Measurements from ENCODE around the gene PPP1R16B. TPM values are rescaled to one million over a fixed set of nuclear protein-coding genes. Genes with fewer than 3 reads are reported as not detected.

The PPP1R16B gene
- 72.4 TPM for total RNA-seq

DNA sequence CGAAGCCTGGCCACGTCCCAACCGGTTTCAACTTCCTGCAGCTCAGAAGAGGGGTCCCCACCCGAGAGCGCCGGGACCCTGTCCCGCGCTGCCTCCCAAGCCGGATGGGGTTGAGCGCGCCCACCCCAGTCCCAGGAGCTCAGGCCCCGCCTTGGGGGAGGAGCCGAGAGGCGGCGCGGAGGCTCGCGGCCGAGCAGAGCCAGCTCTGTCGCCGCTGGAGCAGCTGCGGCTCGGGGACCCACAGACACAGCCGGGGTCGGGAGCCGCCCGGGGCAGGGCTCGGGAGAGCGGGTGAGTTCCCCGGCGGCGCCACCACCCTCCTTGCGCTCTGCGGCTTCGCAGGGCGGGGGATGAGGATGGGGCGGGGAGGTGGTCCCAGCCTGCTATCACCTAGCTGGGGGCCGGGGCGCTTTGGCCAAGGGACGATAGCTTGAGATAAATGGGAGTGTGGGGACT, at the start of gene PPP1R16B:
TSS of gene PPP1R16B (plus strand) at position 196 of the 456 bp plus-strand sequence. CDS start 30,229 bp downstream, outside the sequence.
- H3K27me3 ChIP-seq (ENCODE audit: insufficient read depth, low read length), result peaks cover 3% of the 10 kb centered on the region
- H3K4me3 ChIP-seq (ENCODE audit: low read length), result peak within 1 kb of the TSS; percentile 75
- H3K4me1 ChIP-seq (ENCODE audit: insufficient read depth, low read length), result peaks cover 57% of the 10 kb centered on the region
- H3K9me3 ChIP-seq (ENCODE audit: low read depth, low read length), result no peaks in the 10 kb centered on the region

DNA sequence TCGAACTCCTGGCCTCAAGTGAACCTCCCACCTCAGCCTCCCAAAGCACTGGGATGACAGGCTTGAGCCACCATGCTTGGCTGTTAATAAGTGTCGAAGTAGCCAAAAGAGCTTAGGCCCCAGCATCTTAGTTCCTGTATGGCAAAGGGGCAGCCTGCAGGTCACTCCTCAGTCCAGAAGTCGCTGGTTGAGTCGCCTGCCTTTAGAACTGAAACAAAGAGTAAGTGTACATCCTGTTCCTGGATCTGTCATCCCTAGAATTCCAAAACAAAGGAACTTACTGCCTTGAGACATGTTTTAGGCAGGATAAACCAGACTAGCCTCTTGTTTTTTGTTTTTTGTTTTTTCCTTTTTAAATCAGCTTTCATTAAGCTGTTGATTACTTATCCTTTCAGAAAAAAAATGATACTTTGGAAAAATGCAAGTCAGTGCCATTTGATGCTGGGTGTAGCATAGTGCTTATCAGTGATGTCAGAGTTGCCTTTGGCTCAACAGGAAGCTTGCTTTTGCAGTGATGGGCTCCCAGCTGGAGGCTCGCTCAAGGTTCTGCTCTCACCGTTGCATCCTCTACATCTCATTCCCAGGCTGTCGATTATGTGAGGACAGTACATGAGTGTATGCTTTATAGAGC, 48.2 kb upstream of the PPP1R16B start:
- H3K9me3 ChIP-seq (ENCODE audit: low read depth, low read length), result no peaks in the 10 kb centered on the region

DNA sequence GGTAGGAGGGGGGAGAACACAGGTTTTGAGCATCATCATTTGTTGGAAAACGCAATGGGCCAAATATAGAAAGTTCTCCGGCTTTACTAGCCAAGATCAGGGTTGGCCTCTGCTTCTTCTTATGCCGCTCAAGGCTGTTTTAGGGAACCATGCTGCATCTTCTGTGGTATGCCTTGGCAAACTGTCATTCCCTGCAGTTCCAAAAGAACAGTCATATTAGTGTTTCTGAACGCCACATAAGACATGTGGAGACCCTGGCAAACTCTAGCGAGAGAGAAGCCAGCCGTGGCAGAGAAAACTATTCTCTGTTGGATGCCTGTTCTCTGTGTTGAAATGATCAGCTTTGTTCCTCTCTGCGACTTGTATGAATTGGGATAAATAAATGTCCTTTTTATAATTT, 46.4 kb upstream of the PPP1R16B start:
- no peak overlapping the region for H3K4me3 ChIP-seq (ENCODE audit: low read length)
- no peaks in the 10 kb centered on the region for H3K27me3 ChIP-seq (ENCODE audit: insufficient read depth, low read length)
- H3K4me1 ChIP-seq (ENCODE audit: insufficient read depth, low read length), result peaks cover 6% of the 10 kb centered on the region
- no peaks in the 10 kb centered on the region for H3K9me3 ChIP-seq (ENCODE audit: low read depth, low read length)

More for the DNA sequence above, 48.2 kb upstream of the PPP1R16B start:
- peaks cover 6% of the 10 kb centered on the region for H3K4me1 ChIP-seq (ENCODE audit: insufficient read depth, low read length)
- H3K27me3 ChIP-seq (ENCODE audit: insufficient read depth, low read length), result no peaks in the 10 kb centered on the region
- no peak overlapping the region for H3K4me3 ChIP-seq (ENCODE audit: low read length)

DNA sequence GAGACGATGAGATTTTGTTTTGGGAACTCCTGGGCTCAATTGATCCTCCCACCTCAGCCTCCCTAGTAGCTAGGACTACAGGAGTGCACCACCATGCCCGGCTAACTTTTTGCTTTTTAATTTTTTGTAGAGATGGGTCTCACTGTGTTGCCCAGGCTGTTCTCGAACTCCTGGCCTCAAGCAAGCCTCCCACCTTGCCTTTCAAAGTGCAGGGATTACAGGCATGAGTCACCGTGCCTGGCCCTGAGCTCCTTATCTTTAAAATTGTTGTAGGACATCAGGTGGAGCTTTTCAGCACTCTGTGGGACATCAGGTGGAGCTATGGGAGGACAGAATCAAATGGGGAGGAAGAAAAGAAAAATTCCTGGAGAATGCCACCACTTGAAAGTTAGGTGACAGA, 44.5 kb upstream of the PPP1R16B start:
- Histone ChIP-seq H3K27me3 (ENCODE audit: insufficient read depth, low read length) (no peaks in the 10 kb centered on the region), H3K4me1 (ENCODE audit: insufficient read depth, low read length) (peaks cover 6% of the 10 kb centered on the region), H3K9me3 (ENCODE audit: low read depth, low read length) (no peaks in the 10 kb centered on the region), H3K4me3 (ENCODE audit: low read length) (no peak overlapping the region)

DNA sequence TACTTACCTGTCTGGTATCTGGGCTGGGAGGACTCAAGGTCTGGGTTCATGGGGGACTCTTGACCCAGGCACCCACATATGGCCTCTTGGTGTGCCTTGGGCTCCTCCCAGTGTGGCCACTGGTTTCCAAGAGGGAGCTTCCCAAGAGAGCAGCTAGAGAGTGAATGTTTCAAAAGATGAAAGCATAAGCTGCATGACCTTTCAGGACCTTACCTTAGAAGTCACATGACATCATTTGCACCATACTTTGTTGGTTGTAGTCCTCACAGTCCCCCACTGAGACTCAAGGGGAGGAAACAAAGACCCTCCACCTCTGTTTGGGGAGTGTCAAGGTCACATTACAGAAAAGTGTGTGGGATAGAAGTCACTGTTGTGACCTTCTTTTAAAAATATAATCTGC, 43.3 kb upstream of the PPP1R16B start:
- H3K4me3 ChIP-seq (ENCODE audit: low read length), result no peak overlapping the region
- peaks cover 6% of the 10 kb centered on the region for H3K4me1 ChIP-seq (ENCODE audit: insufficient read depth, low read length)
- H3K27me3 ChIP-seq (ENCODE audit: insufficient read depth, low read length), result no peaks in the 10 kb centered on the region
- H3K9me3 ChIP-seq (ENCODE audit: low read depth, low read length), result no peaks in the 10 kb centered on the region

DNA sequence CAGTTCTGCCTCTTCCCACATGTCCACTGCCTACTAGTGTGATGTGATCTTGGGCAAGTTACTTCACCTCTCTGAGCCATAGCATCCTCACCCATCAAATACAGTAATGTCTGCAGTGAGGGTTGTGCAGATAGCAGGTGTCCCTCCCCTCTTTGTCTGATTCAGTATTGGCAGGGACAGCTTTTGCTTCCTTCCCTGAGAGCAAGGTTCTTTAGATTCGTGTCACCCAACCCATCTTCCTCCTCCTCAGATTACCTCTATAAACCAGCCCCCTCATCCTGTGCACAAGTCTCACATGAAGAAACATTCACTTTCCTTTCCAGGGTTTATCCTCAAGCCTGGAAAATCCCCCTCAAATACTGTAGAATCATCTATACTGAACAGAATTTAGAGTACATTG, 41.9 kb upstream of the PPP1R16B start:
- Histone ChIP-seq H3K4me1 (ENCODE audit: insufficient read depth, low read length) (peaks cover 6% of the 10 kb centered on the region), H3K27me3 (ENCODE audit: insufficient read depth, low read length) (no peaks in the 10 kb centered on the region), H3K4me3 (ENCODE audit: low read length) (no peak overlapping the region), H3K9me3 (ENCODE audit: low read depth, low read length) (no peaks in the 10 kb centered on the region)

DNA sequence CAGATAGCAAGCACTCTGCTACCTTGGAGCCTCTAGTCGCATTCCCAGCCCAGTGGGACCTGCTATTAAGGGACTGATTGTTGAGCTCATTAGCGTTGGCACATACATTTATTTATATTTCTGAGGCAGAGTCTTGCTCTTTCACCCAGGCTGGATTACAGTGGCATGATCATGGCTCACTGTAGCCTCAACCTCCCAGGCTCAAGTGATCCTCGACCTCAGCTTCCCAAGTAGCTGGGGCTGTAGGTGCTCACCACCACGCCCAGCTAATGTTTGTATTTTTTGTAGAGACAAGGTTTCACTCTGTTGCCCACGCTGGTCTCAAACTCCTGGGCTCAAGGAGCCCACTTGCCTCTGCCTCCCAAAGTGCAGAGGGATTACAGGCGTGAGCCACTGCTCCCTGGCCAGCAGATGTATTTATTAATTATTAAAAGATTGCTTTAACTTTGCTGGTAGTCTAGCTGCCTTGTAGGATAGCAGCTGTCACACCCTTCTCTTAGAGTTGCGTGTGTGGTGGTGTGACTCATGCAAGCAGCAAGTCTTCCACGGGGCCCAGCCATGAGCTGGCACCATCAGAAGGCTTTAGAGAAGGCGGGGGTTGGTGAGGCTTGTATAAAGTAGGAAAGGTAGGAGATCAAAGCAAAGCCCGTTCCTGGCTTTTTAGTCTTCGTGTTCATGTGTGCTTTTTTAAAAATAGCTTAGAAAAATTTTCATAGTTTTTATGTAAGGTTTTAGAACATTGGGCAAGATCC, 40.8 kb upstream of the PPP1R16B start:
- H3K4me1 ChIP-seq (ENCODE audit: insufficient read depth, low read length), result peaks cover 6% of the 10 kb centered on the region
- no peaks in the 10 kb centered on the region for H3K27me3 ChIP-seq (ENCODE audit: insufficient read depth, low read length)
- H3K4me3 ChIP-seq (ENCODE audit: low read length), result no peak overlapping the region
- no peaks in the 10 kb centered on the region for H3K9me3 ChIP-seq (ENCODE audit: low read depth, low read length)

DNA sequence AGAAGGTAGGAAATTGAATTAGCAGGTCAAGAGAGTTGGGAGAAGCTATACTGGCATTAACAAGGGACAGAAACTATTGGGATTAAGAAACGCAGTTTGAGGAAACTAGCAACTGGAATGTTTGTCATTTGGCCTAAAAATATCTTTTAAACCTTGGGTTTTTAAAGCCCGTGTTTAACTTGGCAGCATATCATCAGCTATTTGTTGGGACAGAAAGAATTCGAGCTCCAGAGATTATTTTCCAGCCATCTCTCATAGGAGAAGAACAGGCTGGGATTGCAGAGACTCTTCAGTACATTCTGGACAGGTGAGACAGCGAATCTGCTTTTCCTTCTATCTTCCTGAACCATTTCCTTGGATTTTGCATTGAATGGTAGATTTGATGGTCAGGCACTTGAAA, 39.4 kb upstream of the PPP1R16B start:
- no peaks in the 10 kb centered on the region for H3K9me3 ChIP-seq (ENCODE audit: low read depth, low read length)
- H3K27me3 ChIP-seq (ENCODE audit: insufficient read depth, low read length), result no peaks in the 10 kb centered on the region
- H3K4me1 ChIP-seq (ENCODE audit: insufficient read depth, low read length), result peaks cover 6% of the 10 kb centered on the region
- no peak overlapping the region for H3K4me3 ChIP-seq (ENCODE audit: low read length)

DNA sequence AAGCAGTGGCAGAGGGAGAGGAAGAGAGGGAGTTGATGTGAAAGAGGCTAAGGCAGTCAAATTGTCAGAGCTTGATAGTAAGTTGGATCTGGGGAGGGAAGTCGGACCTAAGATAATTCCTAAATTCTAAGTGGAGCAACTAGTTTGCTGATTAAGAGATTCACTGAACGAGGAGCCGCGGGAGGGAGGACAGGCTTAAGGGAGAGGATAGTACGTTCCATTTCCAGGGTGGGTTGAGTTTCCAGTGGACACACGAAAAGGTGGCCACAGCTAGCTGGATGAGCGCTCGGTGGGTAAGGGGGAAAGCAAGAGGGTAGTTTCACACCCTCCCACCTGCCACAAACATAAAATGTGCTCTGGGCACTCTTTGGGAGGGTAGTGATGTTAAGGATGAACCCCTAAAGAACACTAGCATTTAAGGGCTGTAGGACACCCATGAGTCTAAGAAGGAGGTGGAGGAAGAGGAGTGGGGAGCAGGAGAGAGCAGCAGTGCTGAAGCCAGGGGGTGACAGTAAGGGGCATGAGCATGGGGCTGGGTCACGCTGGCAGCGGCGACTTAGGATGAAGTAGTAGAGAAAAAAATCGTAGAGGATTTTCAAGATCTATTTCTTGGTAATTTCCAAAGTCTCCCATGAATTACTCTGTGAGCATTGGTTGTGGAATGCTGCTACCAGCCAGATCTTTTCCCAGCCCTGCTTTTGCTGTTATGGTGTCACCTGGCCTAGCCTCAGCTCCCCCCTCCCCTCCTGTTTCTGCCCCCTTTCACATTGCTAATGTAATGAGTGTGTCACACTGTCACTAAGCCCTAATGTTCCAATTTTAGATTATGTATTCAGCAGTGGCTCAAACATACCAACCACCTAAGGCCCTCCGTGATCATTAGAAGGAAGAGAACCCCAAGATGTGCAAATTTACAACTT, 35.9 kb upstream of the PPP1R16B start:
- Histone ChIP-seq H3K27me3 (ENCODE audit: insufficient read depth, low read length) (no peaks in the 10 kb centered on the region), H3K4me1 (ENCODE audit: insufficient read depth, low read length) (no peaks in the 10 kb centered on the region), H3K4me3 (ENCODE audit: low read length) (no peak overlapping the region), H3K9me3 (ENCODE audit: low read depth, low read length) (no peaks in the 10 kb centered on the region)

DNA sequence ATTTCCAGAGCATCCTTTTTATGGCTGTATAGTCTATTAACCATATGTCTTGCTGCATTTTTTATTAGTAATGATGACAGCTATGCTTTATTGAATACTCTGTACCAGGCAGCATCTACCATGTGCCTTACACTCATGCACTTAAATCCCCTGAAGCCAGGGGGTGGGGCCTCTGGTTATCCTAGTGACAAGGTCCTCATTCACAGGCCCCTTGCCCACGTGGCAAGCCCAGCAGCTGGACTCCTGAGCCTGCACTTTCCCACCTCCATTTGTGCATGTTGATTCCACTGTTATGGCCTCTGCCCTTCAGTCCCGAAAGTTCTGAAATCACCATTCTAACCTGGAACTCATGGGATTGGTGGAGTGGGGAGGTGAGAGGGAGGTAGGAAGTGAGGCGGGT, 35.0 kb upstream of the PPP1R16B start:
- no peak overlapping the region for H3K4me3 ChIP-seq (ENCODE audit: low read length)
- no peaks in the 10 kb centered on the region for H3K27me3 ChIP-seq (ENCODE audit: insufficient read depth, low read length)
- no peaks in the 10 kb centered on the region for H3K9me3 ChIP-seq (ENCODE audit: low read depth, low read length)
- no peaks in the 10 kb centered on the region for H3K4me1 ChIP-seq (ENCODE audit: insufficient read depth, low read length)

DNA sequence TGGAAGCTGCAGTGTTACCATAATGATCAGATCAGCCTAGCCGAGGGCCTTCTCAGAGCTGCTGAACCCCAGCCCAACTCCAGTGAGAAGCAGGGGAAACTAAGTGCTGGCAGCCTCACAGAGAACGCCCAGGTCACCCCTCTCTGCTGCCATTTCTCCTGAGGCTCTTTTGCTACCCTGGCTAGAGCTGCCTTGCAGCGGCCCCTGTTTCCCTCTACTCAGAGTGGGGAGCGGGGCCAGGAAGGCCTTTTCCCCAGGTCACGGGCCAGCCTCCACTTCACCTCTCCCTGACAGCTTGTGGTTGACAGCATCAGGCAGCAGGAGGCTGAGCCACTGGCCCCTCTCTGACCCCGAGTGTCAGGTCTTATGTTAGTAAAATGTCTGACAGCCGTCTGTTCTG, 34.5 kb upstream of the PPP1R16B start:
- H3K4me1 ChIP-seq (ENCODE audit: insufficient read depth, low read length), result no peaks in the 10 kb centered on the region
- no peaks in the 10 kb centered on the region for H3K9me3 ChIP-seq (ENCODE audit: low read depth, low read length)
- no peaks in the 10 kb centered on the region for H3K27me3 ChIP-seq (ENCODE audit: insufficient read depth, low read length)
- no peak overlapping the region for H3K4me3 ChIP-seq (ENCODE audit: low read length)

DNA sequence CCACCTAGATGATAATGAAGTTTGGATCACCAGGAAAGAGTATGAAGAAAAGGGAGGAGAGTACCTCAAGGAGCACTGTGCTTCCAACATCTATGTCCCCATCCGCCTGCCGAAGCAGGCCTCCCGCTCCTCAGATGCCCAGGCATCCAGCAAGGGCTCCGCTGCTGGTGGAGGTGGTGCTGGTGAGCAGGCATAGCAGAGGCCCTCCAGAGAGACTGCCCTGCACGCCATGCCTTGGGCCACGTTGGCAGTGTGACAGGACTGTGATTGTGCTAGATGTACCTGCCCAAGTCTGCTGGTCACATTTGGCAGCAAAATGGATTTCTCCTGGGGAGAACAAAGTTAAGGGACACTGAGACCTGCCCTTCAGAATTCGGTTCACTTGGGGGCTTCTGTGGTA, 33.9 kb upstream of the PPP1R16B start:
- Histone ChIP-seq H3K4me3 (ENCODE audit: low read length) (no peak overlapping the region), H3K27me3 (ENCODE audit: insufficient read depth, low read length) (no peaks in the 10 kb centered on the region), H3K9me3 (ENCODE audit: low read depth, low read length) (no peaks in the 10 kb centered on the region), H3K4me1 (ENCODE audit: insufficient read depth, low read length) (no peaks in the 10 kb centered on the region)

DNA sequence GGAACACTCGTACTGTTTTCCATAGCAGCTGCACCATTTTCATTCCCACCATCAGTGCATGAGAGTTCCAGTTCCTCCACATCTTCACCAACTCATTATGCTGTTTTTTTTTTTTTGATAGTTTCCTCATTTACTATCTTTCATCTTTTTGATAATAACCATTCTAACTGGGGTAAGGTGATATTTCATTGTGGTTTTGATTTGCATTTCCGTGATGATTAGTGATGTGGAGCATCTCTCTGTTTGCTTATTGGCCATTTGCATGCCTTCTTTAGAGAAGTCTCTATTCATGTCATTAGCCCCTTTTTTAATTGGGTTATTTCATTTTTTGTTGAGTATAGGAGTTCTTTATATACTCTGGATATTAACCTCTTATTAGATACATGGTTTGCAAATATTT, 31.3 kb upstream of the PPP1R16B start:
- Histone ChIP-seq H3K4me3 (ENCODE audit: low read length) (no peak overlapping the region), H3K27me3 (ENCODE audit: insufficient read depth, low read length) (no peaks in the 10 kb centered on the region), H3K4me1 (ENCODE audit: insufficient read depth, low read length) (no peaks in the 10 kb centered on the region), H3K9me3 (ENCODE audit: low read depth, low read length) (no peaks in the 10 kb centered on the region)

DNA sequence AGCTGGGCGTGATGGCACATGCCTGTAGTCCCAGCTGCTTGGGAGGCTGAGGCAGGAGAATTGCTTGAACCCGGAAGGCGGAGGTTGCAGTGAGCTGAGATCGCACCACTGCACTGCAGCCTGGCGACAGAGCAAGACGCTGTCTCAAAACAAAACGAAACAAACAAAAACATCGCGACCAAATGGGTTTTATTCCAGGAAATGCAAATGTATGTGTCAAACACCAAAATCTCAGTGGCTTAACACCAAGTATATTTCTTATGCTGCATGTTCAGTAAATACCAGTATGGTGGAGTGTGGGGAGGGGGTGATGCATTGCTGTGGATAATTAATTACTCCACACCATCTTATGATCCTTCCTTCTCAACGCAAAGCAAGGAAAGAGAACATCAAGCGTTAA, 29.1 kb upstream of the PPP1R16B start:
- Histone ChIP-seq H3K27me3 (ENCODE audit: insufficient read depth, low read length) (no peaks in the 10 kb centered on the region), H3K4me3 (ENCODE audit: low read length) (no peak overlapping the region), H3K4me1 (ENCODE audit: insufficient read depth, low read length) (no peaks in the 10 kb centered on the region), H3K9me3 (ENCODE audit: low read depth, low read length) (no peaks in the 10 kb centered on the region)
